Heart left ventricle (tissue), 16 donors: ENCODE data around the gene PRKG2. TPM values are rescaled to one million over a fixed set of nuclear protein-coding genes. Genes with fewer than 3 reads are reported as not detected.

Experiments
- ATAC-seq, 4 donors: fragments of 200-7000 bp; cut with Tn5 transposase; one replicate each; pipeline ENCODE4 v1.9.1; 2020 to 2022; ENCODE audit warnings: moderate library complexity in 4 of 4, mild to moderate bottlenecking in 3 of 4, moderate number of reproducible peaks in 1 of 4
- DNase-seq, 5 donors: peaks; one replicate each; pipeline ENCODE4 v3.0.0-alpha.2; 2020
- H3K27ac ChIP-seq, 12 donors: fragments of 200-600 bp; sonication (generic) in 4 of 12; one replicate each; pipeline versions ENCODE4 v1.5.0 to v1.8.0; 2016 to 2022; ENCODE audit warnings: mild to moderate bottlenecking in 2 of 12
- H3K27me3 ChIP-seq, 9 donors: fragments of 200-600 bp; sonication (generic) in 2 of 9; one replicate each; pipeline versions ENCODE4 v1.5.1 to v1.8.0; 2016 to 2022; ENCODE audit warnings: mild to moderate bottlenecking in 3 of 9
- H3K36me3 ChIP-seq, 9 donors: fragments of 200-600 bp; sonication (generic) in 2 of 9; one replicate each; pipeline versions ENCODE4 v1.5.0 to v1.8.0; 2018 to 2022; ENCODE audit warnings: mild to moderate bottlenecking in 2 of 9
- H3K4me1 ChIP-seq, 12 donors: fragments of 200-600 bp; sonication (generic) in 4 of 12; one replicate each; pipeline versions ENCODE4 v1.5.0 to v1.8.0; 2016 to 2022; ENCODE audit warnings: mild to moderate bottlenecking in 3 of 12
- H3K4me3 ChIP-seq, 12 donors: fragments of 200-600 bp; sonication (generic) in 4 of 12; one replicate each; pipeline versions ENCODE4 v1.5.0 to v1.8.0; 2017 to 2022; ENCODE audit warnings: mild to moderate bottlenecking in 9 of 12, moderate library complexity in 4 of 12
- H3K9me3 ChIP-seq, 12 donors: fragments of 200-600 bp; sonication (generic) in 4 of 12; one replicate each; pipeline versions ENCODE4 v1.5.0 to v1.8.0; 2016 to 2022; ENCODE audit warnings: mild to moderate bottlenecking in 1 of 12
- POLR2A ChIP-seq, 2 donors: fragments of 450-650 bp; IDR thresholded peaks; one replicate each; pipeline ENCODE4 v1.6.1; 2017; ENCODE audit warnings: antibody characterized with exemption in 2 of 2, mild to moderate bottlenecking in 2 of 2, moderate library complexity in 2 of 2
- WGBS, 4 donors: extraction: QIAGEN DNeasy Blood & Tissue Kit in 2 of 4; methylation state at CpG; one replicate each; pipeline versions ENCODE4 v1.1.5 to v1.1.7; 2013 to 2018; 5-methylcytosine and 5-hydroxymethylcytosine counted together
- intact Hi-C, 10 donors: fragments of 100-400 bp; cut with DNase I; formaldehyde crosslinking; loops; one replicate each; pipeline versions ENCODE4 v1.11.1 to v1.14.2; 2022
- polyA plus RNA-seq, 2 donors: library from polyadenylated mRNA; stranded (reverse); fragments of 200-250 nt; gene quantifications; one replicate each; pipeline ENCODE4 v1.2.3, GENCODE V29; 2013
- total RNA-seq, 9 donors: library from RNA; depleted of rRNA in 2 of 9; stranded (reverse); fragments of >200 nt in 2 of 9; fragmentation: NEBNext Ultra II Directional in 3 of 9; extraction: Animal tissue kit (Norgen Biotek cat#: 25700) in 3 of 9; gene quantifications; one replicate each; pipeline versions ENCODE4 v1.1.0 to v1.2.4, GENCODE V29; 2016 to 2023
- TF ChIP-seq, protein P1 (sequence below), 12 donors: fragments of 200-600 bp; sonication (generic) in 4 of 12; IDR thresholded peaks; one replicate each; pipeline versions ENCODE4 v1.5.0 to v1.8.0; 2018 to 2022; ENCODE audit warnings: antibody characterized with exemption in 12 of 12, mild to moderate bottlenecking in 5 of 12
- donor health status: ischemic (EF 13 %, LVEDD 7.1; RV severe dilation, severe dysfunction).
- donor health status: healthy with polysubstance abuse.
- donor health status: DM: no; HTN: yes; CAD: no.
- donor health status: DM: no; HTN: no; CAD: no.
- donor health status: ischemic (EF 25% LVEDD 6.9; RV normal size, moderate dysfunction).
- donor health status: ischemic (EF 25% LVEDD 5.7; RV mildly dilated, moderate dysfunction).
- donor health status: healthy.
- donor health status: DM: yes; HTN: yes; CAD: no.
- donor health status: ischemic (EF 35%, LVEDD 5.7; RV mildly dilated, moderate dysfunction).
- donor health status: nonischemic (EF 11% LVEDD 7.7; RV severe dilation, severe dysfunction).
- donor health status: DM: yes; HTN: yes; CAD: no.
- donor health status: PGD.
- donor health status: ischemic (EF 29% LVEDD 5.4; RV normal size, mild dysfunction).
- donor health status: nonischemic (EF 23%, LVEDD 6.1; RV moderate dilation, normal function).

PRKG2 gene
- total and polyA plus RNA-seq, 11 donors, result 0.06 to 0.75 (median 0.35) TPM; not detected in 5

DNA sequence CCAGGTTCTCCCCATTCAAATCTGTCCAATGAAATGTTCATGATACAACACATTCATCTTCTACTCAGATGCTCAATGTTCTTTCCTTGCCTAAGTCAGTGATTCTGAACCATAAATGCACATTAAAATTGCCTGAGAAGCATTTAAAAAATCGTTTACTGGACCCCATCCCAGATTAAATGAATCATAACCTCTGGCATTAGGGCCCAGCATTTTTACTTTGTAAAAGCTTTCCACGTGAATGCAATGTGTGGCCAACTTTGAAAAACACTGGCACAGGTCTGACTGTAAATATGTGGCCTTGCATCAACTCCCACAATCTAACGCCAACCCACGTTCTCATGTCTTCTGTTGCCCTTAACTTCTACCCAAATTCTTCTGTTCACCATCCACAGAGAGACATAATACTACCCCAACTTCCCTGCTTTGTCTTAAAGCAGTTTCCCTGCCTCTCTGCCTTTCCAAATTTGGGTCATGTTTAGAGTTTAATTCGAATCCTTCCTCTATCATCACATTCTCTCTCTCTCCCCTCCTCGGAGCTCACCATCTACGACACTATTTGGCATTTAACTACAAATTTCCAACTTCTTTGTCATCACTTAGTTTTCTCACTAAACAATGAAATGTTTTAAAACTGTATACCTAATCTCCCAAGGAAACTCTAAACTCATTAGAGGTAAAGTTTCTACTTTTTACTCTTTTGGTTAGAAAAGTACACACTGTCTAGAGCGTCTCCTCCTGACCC lies 78.7 kb downstream of the PRKG2 start:
- Histone ChIP-seq H3K27ac (no peak overlapping the region), H3K27me3 (peaks cover 0 to under 1% (median 0%) of the 10 kb centered on the region in 9 donors), H3K36me3 (no peaks in the 10 kb centered on the region), H3K4me1 (no peaks in the 10 kb centered on the region), H3K4me3 (no peak overlapping the region), H3K9me3 (no peaks in the 10 kb centered on the region)
- intact Hi-C loops, result no loop called here
- TF ChIP-seq, protein P1, sequence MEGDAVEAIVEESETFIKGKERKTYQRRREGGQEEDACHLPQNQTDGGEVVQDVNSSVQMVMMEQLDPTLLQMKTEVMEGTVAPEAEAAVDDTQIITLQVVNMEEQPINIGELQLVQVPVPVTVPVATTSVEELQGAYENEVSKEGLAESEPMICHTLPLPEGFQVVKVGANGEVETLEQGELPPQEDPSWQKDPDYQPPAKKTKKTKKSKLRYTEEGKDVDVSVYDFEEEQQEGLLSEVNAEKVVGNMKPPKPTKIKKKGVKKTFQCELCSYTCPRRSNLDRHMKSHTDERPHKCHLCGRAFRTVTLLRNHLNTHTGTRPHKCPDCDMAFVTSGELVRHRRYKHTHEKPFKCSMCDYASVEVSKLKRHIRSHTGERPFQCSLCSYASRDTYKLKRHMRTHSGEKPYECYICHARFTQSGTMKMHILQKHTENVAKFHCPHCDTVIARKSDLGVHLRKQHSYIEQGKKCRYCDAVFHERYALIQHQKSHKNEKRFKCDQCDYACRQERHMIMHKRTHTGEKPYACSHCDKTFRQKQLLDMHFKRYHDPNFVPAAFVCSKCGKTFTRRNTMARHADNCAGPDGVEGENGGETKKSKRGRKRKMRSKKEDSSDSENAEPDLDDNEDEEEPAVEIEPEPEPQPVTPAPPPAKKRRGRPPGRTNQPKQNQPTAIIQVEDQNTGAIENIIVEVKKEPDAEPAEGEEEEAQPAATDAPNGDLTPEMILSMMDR (IDR thresholded peaks at IDR 0.05), result no peak
- TF ChIP-seq POLR2A (IDR thresholded peaks at IDR 0.05), result no peak
- ATAC-seq (peak in 1 of 4 donors; percentile 42), DNase-seq (no peak)
- 67 to 73% (median 71%) methylated on average over 8 of the region's 8 CpGs for whole genome bisulfite sequencing, 4 donors

DNA sequence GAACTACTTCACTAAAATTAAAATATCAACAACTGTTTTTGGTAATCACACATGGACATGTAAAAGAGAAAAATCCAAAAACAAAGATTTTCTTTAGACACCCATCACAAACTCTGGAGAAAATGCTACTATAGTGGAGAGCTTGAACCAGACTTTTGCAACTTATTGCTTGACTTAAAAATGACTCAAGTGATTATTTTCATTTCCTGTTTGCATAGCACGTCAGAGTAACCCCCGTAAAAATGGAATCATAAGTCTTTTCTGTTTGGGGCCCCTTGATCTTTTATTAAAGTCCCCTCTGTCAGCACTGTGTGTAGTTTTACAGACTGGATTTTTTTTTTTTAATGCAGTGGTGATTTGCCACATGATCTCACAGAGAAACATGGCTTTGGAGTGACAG lies 79.5 kb downstream of the PRKG2 start:
- ATAC-seq, result no peak
- H3K36me3 ChIP-seq, result no peaks in the 10 kb centered on the region
- intact Hi-C loops, result no loop called here
- H3K27me3 ChIP-seq, result peaks cover 0 to 5% (median 0%) of the 10 kb centered on the region in 9 donors
- TF ChIP-seq POLR2A (IDR thresholded peaks at IDR 0.05), result no peak
- TF ChIP-seq, protein P1 (IDR thresholded peaks at IDR 0.05), result no peak
- no peaks in the 10 kb centered on the region for H3K9me3 ChIP-seq
- H3K4me3 ChIP-seq, result no peak overlapping the region
- no peak overlapping the region for H3K27ac ChIP-seq
- 47 to 63% (median 53%) methylated on average over 2 of the region's 2 CpGs for WGBS, 4 donors
- DNase-seq, result no peak
- no peaks in the 10 kb centered on the region for H3K4me1 ChIP-seq

DNA sequence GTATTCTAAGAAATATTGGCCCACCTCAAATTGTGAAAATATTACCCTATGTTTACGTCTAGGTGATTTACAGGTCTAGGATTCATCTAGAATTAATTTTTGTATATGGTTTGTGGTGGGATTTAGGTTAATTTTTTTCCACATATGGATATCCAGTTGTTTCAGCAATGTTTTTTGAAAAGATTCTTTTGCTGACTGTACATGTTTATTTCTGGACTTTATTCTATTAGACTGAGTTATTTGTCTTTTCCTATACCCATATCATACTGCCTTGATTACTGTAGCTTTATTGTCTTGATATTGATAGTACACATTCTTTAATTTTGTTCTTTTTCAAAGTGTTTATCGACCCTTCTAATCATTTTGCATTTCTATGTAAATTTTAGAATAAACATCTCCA lies 83.5 kb downstream of the PRKG2 start:
- WGBS, 4 donors, result 86 to 92% (median 89%) methylated on average over 2 of the region's 2 CpGs
- no peak overlapping the region for H3K4me3 ChIP-seq
- DNase-seq (no peak), ATAC-seq (no peak)
- peaks cover 0 to 6% (median 0%) of the 10 kb centered on the region in 12 donors for H3K9me3 ChIP-seq
- no peaks in the 10 kb centered on the region for H3K36me3 ChIP-seq
- H3K27me3 ChIP-seq, result peaks cover 0 to 5% (median 0%) of the 10 kb centered on the region in 9 donors
- H3K27ac ChIP-seq, result no peak overlapping the region
- no peaks in the 10 kb centered on the region for H3K4me1 ChIP-seq
- intact Hi-C loops, result no loop called here
- no peak for TF ChIP-seq POLR2A (IDR thresholded peaks at IDR 0.05)
- TF ChIP-seq, protein P1 (IDR thresholded peaks at IDR 0.05), result no peak

DNA sequence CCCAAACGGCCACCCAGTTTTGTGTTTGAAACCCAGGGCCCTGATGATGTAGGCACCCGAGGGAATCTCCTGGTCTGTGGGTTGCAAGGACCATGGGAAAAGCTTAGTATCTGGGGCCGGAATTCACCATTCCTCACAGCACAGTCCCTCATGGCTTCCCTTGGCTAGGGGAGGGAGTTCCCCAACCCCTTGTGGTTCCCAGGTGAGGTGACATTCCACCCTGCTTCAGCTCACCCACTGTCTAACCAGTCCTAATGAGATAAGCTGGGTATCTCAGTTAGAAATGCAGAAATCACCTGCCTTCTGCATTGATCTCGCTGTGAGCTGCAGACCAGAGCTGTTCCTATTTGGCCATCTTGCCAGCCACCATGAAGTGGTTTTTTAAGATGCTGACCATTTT lies 84.0 kb downstream of the PRKG2 start:
- Histone ChIP-seq H3K36me3 (no peaks in the 10 kb centered on the region), H3K27me3 (peaks cover 0 to 5% (median 0%) of the 10 kb centered on the region in 9 donors), H3K9me3 (peaks cover 0 to 6% (median 0%) of the 10 kb centered on the region in 12 donors), H3K4me3 (no peak overlapping the region), H3K27ac (no peak overlapping the region), H3K4me1 (no peaks in the 10 kb centered on the region)
- ATAC-seq (no peak), DNase-seq (no peak)
- WGBS, 4 donors, result 70 to 81% (median 77%) methylated on average over 4 of the region's 4 CpGs
- intact Hi-C loops, result no loop called here
- TF ChIP-seq, protein P1 (IDR thresholded peaks at IDR 0.05), result no peak
- TF ChIP-seq POLR2A (IDR thresholded peaks at IDR 0.05), result no peak
